Measurements from ENCODE around the gene TMBIM1.
A peak's percentile ranks its signal among the peaks of the same experiment; 100 is the strongest.

TMBIM1 gene

GRCh38 chr2:218292048-218293014, at the start of gene TMBIM1:
Gene TMBIM1 (minus strand): TSS chr2:218292503. CDS start chr2:218282141, 10,362 bp downstream.
- Mint-ChIP-seq H3K27ac (no peak within 1 kb of the TSS), H3K27me3 (ENCODE audit: low read depth, poor library complexity) (peaks cover 15% of the 10 kb centered on the region), H3K4me1 (peaks cover 78% of the 10 kb centered on the region)

GRCh38 chr2:218341381-218341780, 49.1 kb upstream of the TMBIM1 start:
- no peaks in the 10 kb centered on the region for H3K9me3 Mint-ChIP-seq
- no peak overlapping the region for H3K4me3 Mint-ChIP-seq
- H3K36me3 Mint-ChIP-seq (ENCODE audit: low read depth) = peaks cover 10% of the 10 kb centered on the region
- no peak for DNase-seq
- no peak overlapping the region for H3K27ac Mint-ChIP-seq
- TF ChIP-seq CTCF (IDR thresholded peaks at IDR 0.05) = no peak
- H3K4me1 Mint-ChIP-seq = peaks cover 14% of the 10 kb centered on the region
- no peaks in the 10 kb centered on the region for H3K27me3 Mint-ChIP-seq (ENCODE audit: low read depth, poor library complexity)

More at GRCh38 chr2:218292048-218293014, at the start of gene TMBIM1:
- H3K9me3 Mint-ChIP-seq = no peaks in the 10 kb centered on the region
- H3K36me3 Mint-ChIP-seq (ENCODE audit: low read depth) = no peaks in the 10 kb centered on the region
- peak; percentile 54 for TF ChIP-seq CTCF (IDR thresholded peaks at IDR 0.05)
- peak within 1 kb of the TSS; percentile 61 for H3K4me3 Mint-ChIP-seq
- peak; percentile 77 for DNase-seq

GRCh38 chr2:218340656-218341055, 48.4 kb upstream of the TMBIM1 start:
- peaks cover 7% of the 10 kb centered on the region for H3K4me1 Mint-ChIP-seq
- no peak overlapping the region for H3K4me3 Mint-ChIP-seq
- H3K27me3 Mint-ChIP-seq (ENCODE audit: low read depth, poor library complexity) = no peaks in the 10 kb centered on the region
- no peak overlapping the region for H3K27ac Mint-ChIP-seq
- peaks cover 7% of the 10 kb centered on the region for H3K36me3 Mint-ChIP-seq (ENCODE audit: low read depth)
- TF ChIP-seq CTCF (IDR thresholded peaks at IDR 0.05) = no peak
- no peaks in the 10 kb centered on the region for H3K9me3 Mint-ChIP-seq
- DNase-seq = no peak

GRCh38 chr2:218334531-218334930, 42.2 kb upstream of the TMBIM1 start:
- Mint-ChIP-seq H3K4me1 (peaks cover 46% of the 10 kb centered on the region), H3K36me3 (ENCODE audit: low read depth) (peaks cover 14% of the 10 kb centered on the region), H3K27ac (no peak overlapping the region), H3K4me3 (no peak overlapping the region), H3K27me3 (ENCODE audit: low read depth, poor library complexity) (peaks cover 5% of the 10 kb centered on the region), H3K9me3 (no peaks in the 10 kb centered on the region)
- TF ChIP-seq CTCF (IDR thresholded peaks at IDR 0.05) = no peak
- no peak for DNase-seq

- Mint-ChIP-seq H3K9me3 (no peaks in the 10 kb centered on the region), H3K27ac (peak overlapping the region; percentile 17), H3K4me3 (no peak overlapping the region), H3K4me1 (peaks cover 60% of the 10 kb centered on the region), H3K36me3 (ENCODE audit: low read depth) (peaks cover 9% of the 10 kb centered on the region), H3K27me3 (ENCODE audit: low read depth, poor library complexity) (peaks cover 8% of the 10 kb centered on the region)
- DNase-seq = no peak
- TF ChIP-seq CTCF (IDR thresholded peaks at IDR 0.05) = no peak
These were observed 40.8 kb upstream of the TMBIM1 start for GRCh38 chr2:218332920-218333645.

All from nephron progenitor cell (in vitro differentiated cells).